NB4 (cell line): ENCODE measurements around the gene PYROXD2.

Experiments used
- DNase-seq: peaks from one replicate; pipeline ENCODE4 v3.0.0; 2010; ENCODE audit warnings: low read depth
- H3K4me3 ChIP-seq: one replicate; pipeline ENCODE4 v1.5.1; 2011; ENCODE audit warnings: mild to moderate bottlenecking, low read depth, low read length, moderate library complexity
- CTCF ChIP-seq: IDR thresholded peaks from one replicate; pipeline ENCODE4 v1.5.1; 2012; ENCODE audit warnings: low read depth, low read length
- MAX ChIP-seq: IDR thresholded peaks from 2 replicates; pipeline ENCODE4 v1.6.1; 2011; ENCODE audit warnings: low read depth, low read length
- MYC ChIP-seq: IDR thresholded peaks from 2 replicates; pipeline ENCODE4 v1.6.1; 2011; ENCODE audit warnings: low read depth, low read length
- POLR2A ChIP-seq: IDR thresholded peaks from 2 replicates; pipeline ENCODE4 v1.6.1; 2011; ENCODE audit warnings: mild to moderate bottlenecking; ENCODE audit not compliant: insufficient read length; ENCODE audit errors: extremely low read depth

Gene PYROXD2

GRCh38 chr10:98396096-98397063, 18.6 kb downstream of the PYROXD2 start:
- no peak for DNase-seq
- TF ChIP-seq MAX (no peak), CTCF (no peak), MYC (no peak), POLR2A (no peak)

GRCh38 chr10:98394851-98395440, 20.0 kb downstream of the PYROXD2 start:
- no peak overlapping the region for H3K4me3 ChIP-seq
- TF ChIP-seq MYC (no peak), CTCF (no peak), MAX (no peak), POLR2A (no peak)
- DNase-seq: peak; percentile 23

More at GRCh38 chr10:98396096-98397063, 18.6 kb downstream of the PYROXD2 start:
- no peak overlapping the region for H3K4me3 ChIP-seq

GRCh38 chr10:98391578-98391991, 23.4 kb downstream of the PYROXD2 start:
- no peak for TF ChIP-seq POLR2A
- peak; percentile 59; the same call in 1 of the 2 replicates for TF ChIP-seq MYC
- peak; percentile 92 for TF ChIP-seq MAX
- no peak for TF ChIP-seq CTCF
- H3K4me3 ChIP-seq: peak overlapping the region; percentile 49
- peak; percentile 88 for DNase-seq

- no peak for TF ChIP-seq MYC
- TF ChIP-seq MAX: no peak
- peak; percentile 93 for DNase-seq
Measured at GRCh38 chr10:98391065-98391464, 23.9 kb downstream of the PYROXD2 start.

GRCh38 chr10:98390406-98390805, 24.6 kb downstream of the PYROXD2 start:
- DNase-seq: no peak
- H3K4me3 ChIP-seq: peak overlapping the region; percentile 49
- TF ChIP-seq POLR2A (no peak), CTCF (no peak), MYC (no peak), MAX (no peak)

More at GRCh38 chr10:98391065-98391464, 23.9 kb downstream of the PYROXD2 start:
- H3K4me3 ChIP-seq: peak overlapping the region; percentile 49

GRCh38 chr10:98389398-98389797, 25.6 kb downstream of the PYROXD2 start:
- no peak for TF ChIP-seq MYC
- TF ChIP-seq MAX: no peak
- TF ChIP-seq POLR2A: no peak
- no peak for TF ChIP-seq CTCF
- no peak overlapping the region for H3K4me3 ChIP-seq
- no peak for DNase-seq
